Myocyte (in vitro differentiated cells): ENCODE measurements around the gene BRSK1. TPM values are rescaled to one million over a fixed set of nuclear protein-coding genes. Genes with fewer than 3 reads are reported as not detected.
A peak's percentile ranks its signal among the peaks of the same experiment; 100 is the strongest.

Source experiments
- DNase-seq: peaks from one replicate; pipeline ENCODE4 v3.0.0-alpha.2; 2012; ENCODE audit warnings: low read depth
- total RNA-seq: library from RNA; depleted of rRNA; stranded (reverse); fragments of >200 nt; gene quantifications from 2 replicates; pipeline ENCODE4 v1.2.3, GENCODE V29; 2014

The BRSK1 gene
- total RNA-seq, 1 donor from 2014 or later, result 5.5 TPM

DNA sequence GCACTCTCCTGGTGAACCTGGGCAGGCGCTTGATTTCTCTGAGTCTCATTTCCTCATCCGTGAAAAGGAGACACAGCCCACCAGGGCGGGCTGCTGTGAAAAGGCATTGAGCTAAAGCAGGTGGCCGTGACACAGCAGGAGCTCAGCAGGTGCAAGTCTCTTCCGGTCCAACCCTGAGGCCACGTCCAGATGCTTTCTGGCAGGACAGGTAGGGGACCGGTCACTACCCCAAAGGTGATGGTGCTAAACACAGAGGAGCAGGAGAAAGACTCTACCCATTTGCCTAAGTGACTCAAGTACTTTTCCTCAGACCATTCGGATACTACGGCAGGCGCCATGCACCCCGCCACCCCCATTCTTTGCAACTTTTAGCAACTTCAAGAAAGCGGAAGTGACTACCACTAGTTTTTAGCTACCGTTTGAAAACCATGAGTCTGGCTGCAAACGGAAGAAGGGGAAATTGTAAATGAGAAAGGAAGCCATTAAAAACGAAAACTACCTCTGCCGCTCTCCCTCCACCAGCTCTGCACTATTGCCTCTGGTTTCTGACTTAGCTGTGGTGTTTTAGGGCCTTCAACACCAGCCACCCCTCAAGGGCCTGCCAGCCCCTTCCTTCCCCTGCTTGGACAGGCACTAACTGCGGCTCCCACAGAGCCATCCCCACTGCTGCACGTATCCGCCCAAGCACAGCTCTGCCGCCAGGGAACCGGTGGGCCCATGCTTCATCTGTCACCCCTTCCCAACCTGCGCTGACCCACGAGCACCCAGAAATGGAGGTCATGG, 29.8 kb upstream of the BRSK1 start:
- DNase-seq, result no peak

DNA sequence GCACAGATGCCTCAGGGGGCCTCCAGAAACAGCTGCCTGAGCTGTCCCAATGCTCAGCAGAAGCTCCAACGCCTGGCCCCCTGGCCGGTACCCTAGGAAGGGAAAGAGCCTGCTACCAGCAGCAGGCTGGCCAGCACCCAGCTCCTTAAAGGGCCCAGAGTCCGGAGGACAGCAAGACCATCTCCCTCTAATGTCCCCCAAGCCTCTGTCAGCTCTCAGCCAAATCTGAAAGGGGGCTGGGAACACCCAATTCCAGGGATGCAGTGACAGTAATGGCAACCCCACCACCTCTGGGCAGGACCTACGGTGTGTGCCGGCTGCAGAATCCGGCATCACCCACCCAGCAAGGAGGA, 29.2 kb upstream of the BRSK1 start:
- DNase-seq, result no peak

DNA sequence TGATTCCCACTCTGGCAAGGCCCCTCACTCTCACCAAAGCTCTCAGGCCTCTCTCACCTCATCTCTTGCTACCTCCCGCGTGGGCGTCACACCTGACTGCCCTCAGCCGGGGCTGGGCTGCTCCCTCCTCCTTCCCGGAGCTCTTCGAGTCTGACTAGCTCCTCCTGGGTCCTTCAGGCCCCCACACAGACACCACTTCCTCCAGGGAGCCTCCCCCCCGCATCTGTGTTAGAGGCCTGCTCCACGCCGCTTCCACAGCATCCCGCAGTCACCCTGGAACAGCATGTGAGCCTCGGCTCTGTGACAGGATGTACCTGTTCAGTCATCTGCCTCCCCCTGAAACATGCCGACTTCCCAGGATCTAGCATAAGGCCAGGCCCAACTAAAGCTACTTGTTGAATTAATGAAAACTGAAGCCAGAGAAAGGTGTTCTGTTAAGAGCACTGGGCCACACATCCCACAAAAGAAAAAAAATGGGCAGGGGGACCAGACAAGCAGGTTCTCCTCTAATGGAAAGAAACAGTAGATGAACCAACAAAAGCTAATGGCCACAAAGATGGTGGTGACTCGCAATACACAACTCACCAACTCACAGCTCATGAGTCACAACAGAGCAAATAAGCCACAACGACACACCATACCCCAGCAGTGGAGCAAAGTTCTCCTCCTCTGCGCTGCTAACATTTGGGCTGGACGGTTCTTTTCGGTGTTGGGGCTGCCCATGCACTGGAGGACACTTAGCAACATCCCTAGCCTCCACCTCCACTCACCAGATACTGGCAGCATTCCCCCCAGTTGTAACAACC, 28.0 kb upstream of the BRSK1 start:
- no peak for DNase-seq

DNA sequence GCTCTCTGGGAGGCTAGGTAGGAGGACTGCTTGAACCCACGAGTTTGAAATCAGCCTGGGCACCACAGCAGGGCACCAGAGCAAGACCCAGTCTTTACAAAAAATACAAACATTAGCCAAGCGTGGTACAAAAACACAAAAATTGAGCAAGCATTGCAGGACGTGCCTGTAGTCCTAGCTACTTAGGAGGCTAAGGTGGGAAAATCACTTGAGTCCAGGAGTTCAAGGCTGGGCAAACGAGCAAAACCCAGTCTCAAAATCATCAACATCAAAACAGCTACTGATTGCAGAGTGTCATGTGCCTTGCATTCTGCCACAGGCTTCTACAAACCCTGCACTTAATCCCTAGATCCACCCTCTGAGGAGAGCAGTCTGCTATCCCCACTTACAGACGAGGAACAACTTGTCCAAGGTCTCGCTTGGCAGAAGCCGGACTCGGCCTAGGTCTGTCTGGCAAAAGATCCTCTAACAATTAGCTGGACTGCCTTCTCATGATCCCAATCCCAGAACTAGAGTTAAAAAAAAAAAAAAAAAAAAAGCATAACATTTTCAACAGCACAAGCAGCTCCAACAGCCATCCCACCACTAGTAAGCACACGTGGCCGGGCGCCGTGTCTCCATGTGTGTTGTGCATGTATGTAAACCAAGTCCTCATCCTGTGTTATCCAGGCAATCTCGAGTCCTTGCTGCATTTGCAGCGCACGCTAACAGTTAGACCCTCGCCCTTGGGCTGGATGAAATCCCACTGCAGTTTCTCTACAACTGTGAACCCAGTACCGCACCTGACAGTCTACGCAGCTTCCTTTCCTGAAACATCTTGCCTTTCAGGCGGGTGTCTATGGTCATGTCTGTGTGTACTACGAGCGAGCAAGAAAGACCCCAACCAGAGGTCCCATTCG, 27.0 kb upstream of the BRSK1 start:
- DNase-seq, result no peak

DNA sequence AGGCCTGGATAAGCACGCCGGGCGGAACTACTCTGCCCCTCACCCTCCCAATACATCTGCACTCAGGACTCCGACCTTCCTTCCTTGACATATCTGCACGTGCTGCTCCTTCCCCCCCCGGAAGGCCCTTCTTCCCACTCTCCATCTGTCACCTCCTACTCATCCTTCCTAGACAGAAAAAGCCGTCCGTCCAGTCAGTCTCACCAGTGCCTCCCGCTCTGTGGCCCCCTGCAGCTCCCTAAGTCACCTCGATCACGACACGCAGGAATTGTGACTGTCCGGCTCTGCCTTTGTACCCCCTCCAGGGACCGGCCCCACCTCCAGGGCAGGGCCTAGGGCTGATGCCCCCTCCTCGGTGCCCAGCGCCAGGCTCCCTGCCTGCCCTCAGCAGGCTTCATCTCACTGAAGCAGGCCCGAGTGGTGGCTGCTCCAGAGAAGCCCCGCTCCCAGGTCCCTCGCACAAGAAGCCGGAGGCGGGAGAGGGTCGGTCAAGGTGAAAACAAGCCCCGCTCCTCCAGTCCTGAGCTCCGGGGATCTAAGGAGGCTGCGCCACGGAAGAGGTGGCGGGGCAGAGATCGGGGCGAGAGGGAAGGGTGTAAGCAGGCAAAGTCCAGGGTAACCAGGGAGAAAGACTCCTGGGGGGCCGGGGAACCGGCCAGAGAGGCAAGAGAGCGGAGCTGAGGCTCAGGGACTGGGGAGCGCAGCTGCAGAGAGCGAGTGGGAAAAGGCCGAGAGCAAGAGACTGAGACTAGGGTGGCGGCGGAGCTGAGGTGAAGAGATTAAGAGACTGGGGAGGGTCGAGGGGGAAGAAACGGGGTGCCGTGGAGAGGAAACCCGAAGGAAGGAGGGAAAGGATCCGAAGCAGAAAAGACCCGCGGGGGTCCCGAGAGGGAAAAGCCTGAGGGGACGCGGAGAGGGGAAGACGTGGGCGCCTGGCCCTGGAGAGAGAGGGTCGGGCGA, 26.1 kb upstream of the BRSK1 start:
- DNase-seq, result peak; percentile 15

DNA sequence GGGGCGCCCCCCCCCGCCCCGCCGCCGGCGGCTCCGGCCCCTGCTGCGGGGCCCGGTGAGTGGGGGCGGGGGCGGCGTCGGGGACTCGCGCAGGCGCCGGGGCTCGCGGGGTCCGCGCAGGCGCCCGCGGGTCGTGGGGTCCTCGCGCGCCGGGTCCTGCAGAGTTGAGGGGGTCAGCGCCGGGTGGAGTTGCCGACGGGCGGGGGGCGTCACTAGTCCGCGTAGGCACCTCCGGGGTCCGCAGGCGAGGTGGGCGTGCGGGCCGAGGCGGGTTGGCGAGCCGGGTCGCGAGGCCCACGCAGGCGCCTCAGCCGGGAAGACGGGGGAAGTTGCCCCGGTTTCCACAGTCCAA, 25.3 kb upstream of the BRSK1 start:
- DNase-seq, result no peak

DNA sequence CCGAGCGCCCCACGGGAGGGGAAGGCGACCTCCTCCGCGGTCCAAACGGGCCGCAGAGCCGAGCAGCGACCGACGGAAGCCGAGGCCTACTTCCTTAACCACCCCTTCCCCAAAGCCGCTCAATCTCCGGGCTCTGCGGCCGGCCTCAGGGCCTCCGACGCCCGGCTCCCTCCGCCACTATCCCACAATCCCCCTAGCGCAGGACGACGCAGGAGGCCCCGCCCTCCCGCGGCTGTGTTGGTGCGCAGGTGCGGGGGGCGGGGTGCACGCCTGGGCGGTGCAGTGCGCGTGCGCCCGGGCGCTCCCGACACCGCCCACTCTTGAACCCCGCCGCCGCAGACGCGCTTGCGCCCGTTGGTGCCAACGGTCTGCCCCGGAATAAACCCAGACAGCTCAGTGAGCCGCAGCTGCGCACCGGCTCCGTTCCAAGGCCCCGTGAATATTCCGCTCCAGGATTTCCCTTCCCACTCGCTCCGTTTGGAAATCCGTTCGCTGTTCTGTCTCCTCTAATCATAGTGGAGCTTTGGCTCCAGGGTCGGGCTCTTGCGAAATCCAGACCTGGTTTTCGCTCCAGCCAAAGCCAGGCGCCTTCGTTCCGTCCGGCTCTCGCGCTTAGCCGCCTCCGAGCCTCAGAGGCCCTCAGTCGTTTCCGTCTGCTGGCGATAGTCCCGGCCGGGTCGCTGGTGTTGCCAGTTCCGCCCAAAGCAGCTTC, 24.8 kb upstream of the BRSK1 start, which contains the start of gene PPP6R1:
Gene PPP6R1 (minus strand): TSS at position 190 of the 712 bp plus-strand sequence. CDS start 11,914 bp downstream, outside the sequence.
- DNase-seq, result peak; percentile 100

DNA sequence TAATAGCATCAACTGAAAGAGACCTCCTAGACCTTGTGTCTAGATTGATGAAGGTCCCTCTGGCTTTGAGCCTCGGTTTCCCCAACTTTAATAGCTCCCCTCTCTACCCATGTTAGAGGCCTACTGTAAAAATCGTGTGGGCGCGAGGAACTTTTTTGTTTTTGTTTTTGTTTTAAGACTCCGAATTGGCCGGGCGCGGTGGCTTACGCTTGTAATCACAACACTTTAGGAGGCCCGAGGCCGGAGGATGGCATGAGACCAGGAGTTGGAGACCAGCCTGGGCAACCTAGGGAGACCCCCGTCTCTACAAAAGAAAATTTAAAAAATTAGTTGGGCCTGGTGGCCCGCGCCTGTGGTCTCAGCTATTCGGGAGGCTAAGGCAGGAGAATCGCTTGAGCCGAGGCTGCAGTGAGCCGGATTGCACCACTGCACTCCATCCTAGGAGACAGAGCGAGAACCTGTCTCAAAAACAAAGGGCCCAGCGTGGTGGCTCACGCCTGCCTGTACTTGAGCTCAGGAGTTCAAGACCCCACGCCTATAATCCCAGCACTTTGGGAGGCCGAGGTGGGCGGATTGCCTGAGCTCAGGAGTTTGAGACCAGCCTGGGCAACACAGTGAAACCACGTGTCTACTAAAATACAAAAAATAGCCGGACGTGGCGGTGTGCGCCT, 24.1 kb upstream of the BRSK1 start:
- no peak for DNase-seq

DNA sequence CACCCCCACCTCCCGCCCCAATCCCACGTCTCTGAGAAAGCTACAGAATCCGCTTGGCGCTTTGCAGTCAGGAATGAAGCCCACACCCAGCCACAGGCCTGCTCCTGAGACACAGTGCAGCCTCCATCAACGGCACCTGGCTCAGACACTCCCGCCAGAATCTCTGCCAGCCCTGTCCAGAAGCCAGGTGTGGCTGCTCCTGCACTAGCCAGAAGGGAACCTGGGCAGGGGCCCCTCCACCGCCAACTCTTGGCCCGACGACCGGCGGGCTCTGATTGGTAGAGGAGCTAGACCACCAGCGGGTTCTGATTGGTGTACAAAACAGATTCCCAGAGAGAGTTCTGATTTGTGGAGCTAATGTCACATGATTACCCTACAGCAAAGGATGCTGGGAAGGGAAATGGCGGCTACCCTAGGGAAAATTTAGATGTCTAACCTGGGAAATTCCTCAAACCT, 22.1 kb upstream of the BRSK1 start:
- no peak for DNase-seq

DNA sequence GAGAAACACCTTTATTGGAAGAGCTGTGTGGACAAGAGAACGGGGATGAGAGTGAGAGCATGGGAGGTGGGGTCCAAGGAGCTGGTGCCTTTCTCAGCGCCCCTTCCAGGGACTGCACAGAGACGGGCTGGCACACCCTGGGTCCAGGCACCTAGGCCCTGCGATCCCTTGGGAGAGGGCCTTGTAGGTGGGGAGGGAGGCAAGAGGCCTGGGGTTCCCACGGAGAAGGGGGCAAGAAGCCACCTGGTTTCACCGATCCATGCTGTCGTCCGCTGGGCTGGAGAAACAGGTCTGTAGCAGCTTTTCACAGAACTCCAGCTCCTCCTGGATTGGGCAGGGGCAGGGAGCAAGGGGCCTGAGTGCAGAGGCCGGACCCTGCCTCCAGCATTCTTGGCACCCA, 21.4 kb upstream of the BRSK1 start:
- no peak for DNase-seq

DNA sequence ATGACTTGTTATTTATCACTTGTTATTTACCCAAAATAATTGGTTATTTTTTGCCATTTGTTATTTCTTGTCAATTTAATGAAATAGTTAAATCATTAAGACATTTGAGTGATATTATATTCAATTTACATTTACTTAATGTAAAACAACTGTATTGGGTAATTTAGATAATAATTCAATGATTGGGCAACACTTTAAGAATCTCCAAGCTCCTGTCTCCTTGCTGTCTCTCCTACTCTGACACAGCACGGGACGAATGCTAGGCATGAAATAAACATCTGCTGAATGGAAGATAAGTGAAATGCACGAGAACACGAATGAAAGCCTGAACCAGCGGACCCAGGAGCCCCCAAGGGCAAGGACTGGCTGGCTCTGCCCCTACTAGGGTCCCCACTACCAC, 19.3 kb upstream of the BRSK1 start:
- DNase-seq, result no peak

DNA sequence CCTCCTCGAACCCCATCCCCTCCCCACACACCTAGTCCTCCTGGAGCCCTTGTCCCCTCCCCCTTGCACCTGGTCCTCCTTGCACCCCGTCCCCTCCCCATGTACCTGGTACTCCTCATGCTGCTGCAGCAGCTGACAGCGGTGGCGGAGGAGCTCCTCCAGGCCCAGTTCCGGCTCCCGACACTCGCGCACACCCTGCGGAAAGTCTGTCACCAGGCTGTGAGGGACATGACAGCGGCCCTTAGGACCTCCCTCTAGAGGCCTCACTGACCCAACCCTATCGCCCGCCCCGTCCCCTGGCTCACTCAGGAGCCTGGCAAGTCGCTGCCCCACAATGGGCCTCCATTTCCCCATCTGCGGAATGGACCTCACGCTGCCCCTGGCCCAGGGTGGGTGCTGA, 18.6 kb upstream of the BRSK1 start:
- DNase-seq, result no peak

DNA sequence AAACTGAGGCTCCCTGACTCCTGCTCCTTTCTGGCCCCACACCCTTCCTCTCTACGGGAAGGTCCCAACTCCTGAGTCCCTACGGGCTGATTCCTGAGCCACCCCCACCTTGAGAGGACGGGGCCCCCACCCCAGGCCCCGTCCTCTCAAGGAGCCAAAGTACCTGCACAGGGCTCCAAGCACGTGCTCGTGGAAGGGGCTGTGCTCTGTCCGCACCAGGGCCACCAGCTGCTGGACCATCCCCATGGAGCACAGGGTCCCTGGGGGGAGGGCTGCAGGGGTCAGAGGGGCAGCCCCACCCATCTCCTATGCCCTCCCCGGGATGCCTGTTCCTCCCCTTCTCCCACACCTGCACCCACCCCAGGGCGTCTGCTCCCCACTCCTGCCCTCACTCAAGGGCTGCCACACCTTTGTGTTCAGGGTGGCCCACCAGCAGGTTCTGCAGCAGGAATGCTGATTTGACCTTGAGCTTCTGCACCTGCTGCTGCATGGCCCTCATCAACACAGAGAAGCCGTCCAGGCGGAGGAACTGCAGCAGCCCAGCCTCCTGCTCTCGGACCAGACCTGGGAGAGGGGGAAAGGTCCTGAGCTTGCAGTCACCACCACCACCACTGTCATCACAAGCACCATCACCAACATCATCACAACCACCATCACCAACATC, 17.9 kb upstream of the BRSK1 start:
- DNase-seq, result no peak

DNA sequence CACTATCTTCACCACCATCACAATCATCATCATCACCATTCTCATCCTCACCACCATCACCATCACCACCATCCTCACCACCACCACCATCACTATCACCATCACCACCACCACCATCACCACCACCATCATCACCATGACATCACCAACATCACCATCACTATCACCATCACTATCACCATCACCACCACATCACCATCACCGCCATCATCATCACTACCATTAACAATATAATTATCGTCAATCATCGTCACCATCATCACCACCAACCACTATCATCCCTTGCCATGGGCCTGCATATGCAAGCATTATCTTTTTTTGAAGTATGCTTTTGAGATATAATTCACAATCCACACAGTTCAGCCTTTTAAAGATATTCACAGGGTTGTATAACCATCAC, 17.4 kb upstream of the BRSK1 start:
- no peak for DNase-seq

DNA sequence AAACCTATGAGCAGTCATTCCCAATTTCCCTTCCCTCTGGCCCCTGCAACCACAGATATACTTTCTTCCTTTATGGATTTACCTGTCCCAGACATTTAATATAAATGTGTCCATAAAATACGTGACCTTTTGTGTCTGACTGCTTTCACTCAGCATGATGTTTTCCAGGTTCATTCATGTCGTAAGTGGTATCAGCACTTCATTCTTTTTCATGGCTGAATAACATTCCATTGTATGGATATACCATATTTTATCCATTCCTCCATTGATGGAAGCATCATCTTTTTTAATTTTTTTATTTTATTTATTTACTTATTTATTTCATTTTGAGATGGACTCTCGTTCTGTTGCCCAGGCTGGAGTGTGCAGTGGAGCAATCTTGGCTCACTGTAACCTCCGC, 17.0 kb upstream of the BRSK1 start:
- DNase-seq, result no peak

DNA sequence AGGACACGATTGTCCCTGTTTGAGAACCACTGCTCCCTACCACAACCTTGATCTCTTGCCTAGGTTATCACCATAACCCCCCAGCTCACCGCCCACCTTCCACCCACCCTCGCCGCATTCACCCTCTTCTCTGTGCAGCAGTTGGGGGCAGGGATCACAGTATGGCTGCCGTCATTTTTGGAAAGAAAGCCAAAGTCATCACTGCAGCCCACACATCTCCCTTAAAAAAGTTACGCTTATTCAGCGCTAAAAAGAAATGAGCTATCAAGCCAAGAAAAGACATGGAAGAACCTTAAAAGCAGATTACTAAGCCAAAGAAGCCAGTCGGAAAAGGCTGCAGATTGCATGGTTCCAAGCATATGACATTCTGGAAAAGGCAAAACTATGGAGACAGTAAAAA, 14.5 kb upstream of the BRSK1 start:
- no peak for DNase-seq

DNA sequence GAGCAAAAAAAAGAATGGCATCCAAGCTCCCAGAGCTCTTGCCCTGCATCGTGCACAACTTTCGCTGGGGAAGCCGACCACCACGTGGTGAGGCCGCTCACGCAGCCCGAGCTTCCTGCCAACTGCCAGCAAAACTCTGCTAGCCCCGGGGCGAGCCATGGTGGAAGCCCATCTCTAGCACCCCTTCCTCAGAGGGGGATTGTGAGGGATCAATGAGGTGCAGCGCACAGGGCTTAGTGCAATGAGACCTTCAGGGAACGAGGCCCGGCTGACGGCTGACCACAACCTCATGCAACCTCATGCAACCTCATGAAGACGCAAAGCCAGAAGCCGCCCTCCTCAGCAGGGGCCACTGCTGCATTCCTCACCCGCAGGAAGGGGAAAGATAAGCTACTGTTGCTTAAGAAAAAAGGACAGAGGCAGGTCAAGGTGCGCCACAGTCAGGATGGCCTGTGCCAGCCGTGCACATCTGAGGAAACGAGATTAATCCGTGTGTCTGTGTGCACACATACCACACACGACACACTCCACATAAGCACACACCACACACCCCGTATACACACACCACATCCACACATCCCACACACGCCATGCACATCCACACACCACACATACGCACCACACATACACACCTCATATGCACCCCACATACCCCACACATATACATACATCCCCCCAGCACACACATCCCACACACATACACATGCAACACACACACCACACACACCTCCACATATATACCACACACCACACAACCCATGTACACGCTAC, 13.4 kb upstream of the BRSK1 start:
- no peak for DNase-seq

DNA sequence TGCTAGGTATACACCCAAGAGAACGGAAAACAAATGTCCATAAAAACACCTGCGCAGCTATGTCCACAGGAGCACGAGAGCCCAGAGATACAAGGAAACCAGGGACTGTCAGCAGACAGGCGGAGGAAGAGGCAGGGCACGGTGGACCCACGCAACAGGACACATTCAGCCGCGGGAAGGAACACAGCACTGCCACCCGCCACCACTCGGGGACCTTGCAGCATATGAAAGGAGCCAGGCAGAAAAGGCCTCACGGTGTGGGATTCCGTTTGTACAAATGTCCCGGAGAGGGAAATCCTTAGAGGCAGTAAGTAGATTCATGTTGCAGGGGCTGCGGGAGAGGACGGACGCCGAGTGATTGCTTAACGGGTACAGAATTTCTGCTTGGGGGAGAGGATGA, 11.7 kb upstream of the BRSK1 start:
- no peak for DNase-seq
